Left cardiac atrium (tissue), 4 donors: ENCODE data around the gene FCER1A. TPM values are rescaled to one million over a fixed set of nuclear protein-coding genes. Genes with fewer than 3 reads are reported as not detected.
"Not testable (repeated sequence)": the region's sequence is repeated elsewhere in the genome, so short reads cannot be mapped to it uniquely, and the experiment has no call there.

Experiments
- ATAC-seq, 2 donors: fragments of 200-7000 bp; cut with Tn5 transposase; one replicate each; pipeline ENCODE4 v1.9.1; 2020; ENCODE audit warnings: mild to moderate bottlenecking in 2 of 2, moderate library complexity in 2 of 2
- DNase-seq: peaks from one replicate; pipeline ENCODE4 v3.0.0-alpha.2; 2020
- intact Hi-C, 2 donors: fragments of 100-400 bp; cut with DNase I; formaldehyde crosslinking; loops; one replicate each; pipeline versions ENCODE4 v1.14.1 to v1.15.1; 2022 to 2023
- total RNA-seq, 2 donors: library from RNA; stranded (reverse); fragmentation: NEBNext Ultra II Directional; extraction: Animal tissue kit (Norgen Biotek cat#: 25700); gene quantifications; one replicate each; pipeline ENCODE4 v1.2.1, GENCODE V29; 2021
- donor health status: DM: no; HTN: yes; CAD: no.
- donor health status: DM: no; HTN: yes; CAD: no; lungs with severe emphysema.
- donor health status: DM: yes; HTN: yes; CAD: no.
- donor health status: Dilated cardiomyopathy.

The FCER1A gene
- total RNA-seq, 2 donors from 2014 or later = 0.34 to 0.94 TPM

DNA sequence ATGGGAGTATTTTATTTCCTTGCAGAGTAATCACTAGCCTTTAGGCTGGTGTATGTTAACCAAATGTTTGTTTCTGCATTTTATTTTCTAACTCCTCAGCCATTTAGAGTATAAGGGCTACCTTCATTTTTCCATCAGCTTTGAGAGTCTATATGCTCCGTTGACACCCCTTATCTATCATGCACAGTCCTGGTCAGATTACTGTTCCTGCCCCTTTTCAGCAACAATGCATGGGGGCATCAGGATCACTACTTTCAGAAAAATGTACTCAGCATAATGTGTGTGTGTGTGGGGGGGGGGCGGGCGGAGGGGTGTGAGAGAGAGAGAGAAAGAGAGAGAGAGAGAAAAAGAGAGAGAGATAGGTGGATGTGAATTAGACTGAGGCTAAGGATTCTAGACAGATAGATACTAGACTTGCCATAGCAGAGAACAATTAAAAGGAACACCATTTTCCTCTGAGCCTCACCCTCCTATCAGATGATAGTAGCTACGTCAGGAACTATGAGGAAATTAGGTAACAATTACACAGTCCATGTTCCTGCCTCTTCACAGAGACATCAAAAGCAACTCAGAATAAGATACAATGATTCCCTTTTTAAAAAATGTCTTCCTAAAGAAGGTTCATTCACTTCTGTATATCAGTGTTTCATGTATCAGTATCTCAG is 40.8 kb downstream of the FCER1A start:
- DNase-seq (no peak), ATAC-seq (no peak)
- intact Hi-C loops = no loop called here

DNA sequence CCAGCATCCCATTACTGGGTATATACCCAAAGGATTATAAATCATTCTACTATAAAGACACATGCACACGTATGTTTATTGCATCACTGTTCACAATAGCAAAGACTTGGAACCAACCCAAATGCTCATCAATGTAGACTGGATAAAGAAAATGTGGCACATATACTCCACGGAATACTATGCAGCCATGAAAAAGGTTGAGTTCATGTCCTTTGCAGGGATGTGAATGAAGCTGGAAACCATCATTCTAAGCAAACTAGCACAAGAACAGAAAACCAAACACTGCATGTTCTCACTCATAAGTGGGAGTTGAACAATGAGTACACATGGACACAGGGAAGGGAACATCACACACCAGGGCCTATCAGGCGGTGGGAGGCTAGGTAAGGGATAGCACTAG is 47.2 kb downstream of the FCER1A start:
- ATAC-seq, intact Hi-C loops, DNase-seq: not testable (repeated sequence)

DNA sequence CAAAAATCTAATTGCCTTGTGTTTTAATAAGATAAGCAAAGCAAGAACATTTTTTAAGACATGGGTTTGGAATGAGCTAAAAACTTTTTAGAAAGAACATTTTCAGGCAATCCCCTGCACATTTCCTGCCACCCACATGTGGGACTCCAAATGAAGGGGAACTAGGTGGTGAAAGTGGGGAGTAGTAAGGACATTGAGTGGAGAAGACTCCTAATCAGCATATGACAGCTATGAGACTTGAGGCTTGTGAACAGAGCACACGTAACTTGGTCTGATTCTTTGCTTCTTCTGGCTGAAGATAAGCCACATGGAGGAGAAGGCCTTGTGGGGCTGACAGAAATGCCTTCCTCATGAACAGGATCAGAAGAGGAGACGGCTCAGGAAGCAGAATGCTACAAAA is 50.3 kb downstream of the FCER1A start:
- DNase-seq (no peak), ATAC-seq (no peak)
- intact Hi-C loops = no loop called here

Other genes starting within 250 kb of the FCER1A start
- under 1 TPM; 0.50 to 0.76 TPM for gene AIM2, start 225.6 kb upstream of the FCER1A start, total RNA-seq
- 10 to 100 TPM in 1 of 2 donors, 1 to 10 TPM in 1; 6.3 to 15.3 TPM for gene CADM3, start 130.7 kb upstream of the FCER1A start, total RNA-seq
- gene ACKR1, start 97.5 kb upstream of the FCER1A start, total RNA-seq = 10 to 100 TPM; 38.0 to 66.9 TPM
- gene OR10J4, start 129.9 kb downstream of the FCER1A start, total RNA-seq = not detected
- gene OR10J1, start 137.4 kb downstream of the FCER1A start, total RNA-seq = not detected
- not detected for gene OR10J5, start 233.7 kb downstream of the FCER1A start, total RNA-seq